ENCODE data around the gene BCAR1. TPM values are rescaled to one million over a fixed set of nuclear protein-coding genes. Genes with fewer than 3 reads are reported as not detected.

The BCAR1 gene
- total and polyA plus RNA-seq, 2 of the 13 experiments (the other 11 are each of a cell fraction or from before 2014, with no cell fraction given), result 48.1 to 51.7 TPM

GRCh38 chr16:75288596-75289120 is 37.2 kb upstream of the BCAR1 start:
- H3K36me3 ChIP-seq (replicated peaks in 1 of 2; ENCODE audit: control insufficient read depth in 1 of 2, insufficient read depth in 2 of 2, low read length in 2 of 2), result peaks cover 19 to 29% of the 10 kb centered on the region in 2 experiments
- no peaks in the 10 kb centered on the region for H3K79me2 ChIP-seq (ENCODE audit: insufficient read depth, low read length)
- over 99% methylated on average over 10 of the region's 10 CpGs for WGBS (ENCODE audit: low lambda C conversion rate)
- no peak for FAIRE-seq
- H2AFZ ChIP-seq (ENCODE audit: low read length), result no peak overlapping the region
- no TSS peak for BruUV-seq (replicated peaks)
- H3K27me3 ChIP-seq (ENCODE audit: control insufficient read depth in 1 of 2, insufficient read depth in 2 of 2, low read length in 2 of 2), result no peaks in the 10 kb centered on the region
- H3K4me2 ChIP-seq (ENCODE audit: low read depth, low read length), result no peak overlapping the region
- no peaks in the 10 kb centered on the region for H3K9me3 ChIP-seq (ENCODE audit: low read length)
- in situ Hi-C loops (cut with HindIII; ENCODE audit: extremely low pct_ligation_motif_present, low pct_unique_long_range_greater_than_20kb) (no loop called here), intact Hi-C loops (cut with micrococcal nuclease; ENCODE audit: unreplicated experiment) (no loop called here)
- ChIA-PET POLR2A (interaction anchor here (1.1 kb wide), 2 partner anchors 17 to 45 kb away, joined by 3 to 6 read pairs; no protein-coding TSS in a partner anchor), CTCF (ENCODE audit: low intra/inter-chr PET ratio, low total read pairs) (no interaction called here)
- no peak overlapping the region for H3K27ac ChIP-seq (ENCODE audit: extremely low read length, insufficient read depth, low read length)
- H3K9ac ChIP-seq (ENCODE audit: insufficient read depth, low read depth, low read length), result no peak overlapping the region
- peak; percentile 11; the same call in 1 of the 3 replicates for ATAC-seq
- H3K4me1 ChIP-seq (ENCODE audit: insufficient read depth, low read length), result peaks cover 11% of the 10 kb centered on the region
- DNase-seq (ENCODE audit: low spot score), result no peak
- no peaks in the 10 kb centered on the region for H4K20me1 ChIP-seq (ENCODE audit: insufficient read depth, low read length)
- no peak overlapping the region for H3K4me3 ChIP-seq (replicated peaks in 1 of 3; ENCODE audit: insufficient read depth in 1 of 3, low read depth in 2 of 3, low read length in 3 of 3)
- TF ChIP-seq ZBTB25 (CRISPR knock-in tag; IDR thresholded peaks at IDR 0.05) (no peak), ZNF317 (CRISPR knock-in tag; IDR thresholded peaks at IDR 0.05) (no peak), E2F1 (CRISPR knock-in tag; IDR thresholded peaks at IDR 0.05) (no peak), ZHX2 (IDR thresholded peaks at IDR 0.05; ENCODE audit: low read depth) (no peak), ZHX2 (CRISPR knock-in tag; IDR thresholded peaks at IDR 0.05; ENCODE audit: borderline replicate concordance) (no peak), ATAD3A (CRISPR knock-in tag; IDR thresholded peaks at IDR 0.05) (no peak), HOMEZ (CRISPR knock-in tag; IDR thresholded peaks at IDR 0.05; ENCODE audit: low read depth) (no peak), ESRRA (CRISPR knock-in tag; IDR thresholded peaks at IDR 0.05; ENCODE audit: low read depth) (0 out of 2 replicates have a peak, but pooled peaks have one; percentile 5), POLR2A (IDR thresholded peaks at IDR 0.05; ENCODE audit: insufficient read depth in 1 of 2, low read depth in 2 of 2, low read length in 2 of 2) (0 out of 4 replicates have a peak, but pooled peaks of 1 of the 2 experiments have one; percentile 21), ZNF574 (CRISPR knock-in tag; IDR thresholded peaks at IDR 0.05) (no peak), NFATC3 (CRISPR knock-in tag; IDR thresholded peaks at IDR 0.05) (no peak), ZNF605 (CRISPR knock-in tag; IDR thresholded peaks at IDR 0.05) (no peak)

Measured in HepG2 (cell line).